HG03103 (cell line): Measurements from ENCODE around the gene RBM6.
"Not testable (repeated sequence)": the region's sequence is repeated elsewhere in the genome, so short reads cannot be mapped to it uniquely, and the experiment has no call there.

Experiments used
- ATAC-seq: cut with Tn5 transposase; IDR thresholded peaks from one replicate; pipeline ENCODE4 v1.9.1; 2021; ENCODE audit warnings: low read depth; ENCODE audit not compliant: unreplicated experiment

Gene RBM6

GRCh38 chr3:49912881-49913281 is 27.1 kb upstream of the RBM6 start:
- ATAC-seq = no peak

- ATAC-seq = no peak
Measured at GRCh38 chr3:49914906-49915305, 25.0 kb upstream of the RBM6 start.

- ATAC-seq = no peak
Measured at GRCh38 chr3:49916686-49917085, 23.3 kb upstream of the RBM6 start.

- ATAC-seq = not testable (repeated sequence)
Measured at GRCh38 chr3:49917806-49918590, 22.0 kb upstream of the RBM6 start.

- ATAC-seq = no peak
Measured at GRCh38 chr3:49924683-49925082, 15.3 kb upstream of the RBM6 start.

GRCh38 chr3:49925485-49925884 is 14.5 kb upstream of the RBM6 start:
- no peak for ATAC-seq

- ATAC-seq = no peak
Measured at GRCh38 chr3:49926117-49926728, 13.7 kb upstream of the RBM6 start.

GRCh38 chr3:49927798-49928197 is 12.2 kb upstream of the RBM6 start:
- ATAC-seq = no peak

- ATAC-seq = no peak
Measured at GRCh38 chr3:49928481-49929017, 11.4 kb upstream of the RBM6 start.

- peak; percentile 94 for ATAC-seq
Measured at GRCh38 chr3:49929291-49930167, 10.4 kb upstream of the RBM6 start, which contains the start of gene MON1A. Gene MON1A (minus strand): TSS chr3:49929811. CDS start chr3:49913346, 16,465 bp downstream.

GRCh38 chr3:49930168-49930690 is 9.7 kb upstream of the RBM6 start:
- no peak for ATAC-seq

GRCh38 chr3:49930922-49931321 is 9.0 kb upstream of the RBM6 start:
- ATAC-seq = no peak

GRCh38 chr3:49932281-49932680 is 7.7 kb upstream of the RBM6 start:
- ATAC-seq = not testable (repeated sequence)

- no peak for ATAC-seq
Measured at GRCh38 chr3:49937090-49937489, 2.9 kb upstream of the RBM6 start.

- no peak for ATAC-seq
Measured at GRCh38 chr3:49940667-49941249, 808 bp downstream of the RBM6 start.

- ATAC-seq = no peak
Measured at GRCh38 chr3:49942651-49943050, 2.7 kb downstream of the RBM6 start.

- no peak for ATAC-seq
Measured at GRCh38 chr3:49952924-49953323, 13.0 kb downstream of the RBM6 start.

- ATAC-seq = no peak
Measured at GRCh38 chr3:49955636-49956035, 15.7 kb downstream of the RBM6 start.

GRCh38 chr3:49966233-49966942 is 26.4 kb downstream of the RBM6 start:
- ATAC-seq = no peak

- ATAC-seq = no peak
Measured at GRCh38 chr3:49967291-49967690, 27.3 kb downstream of the RBM6 start.
